Esophagus muscularis mucosa (tissue), 4 donors: ENCODE data around the gene CRISP1. TPM values are rescaled to one million over a fixed set of nuclear protein-coding genes. Genes with fewer than 3 reads are reported as not detected.
"Not testable (repeated sequence)": the region's sequence is repeated elsewhere in the genome, so short reads cannot be mapped to it uniquely, and the experiment has no call there.

ENCODE experiments used
- DNase-seq: peaks from one replicate; pipeline ENCODE4 v3.0.0-alpha.2; 2017; ENCODE audit errors: extremely low spot score
- H3K27ac ChIP-seq, 4 donors: fragments of 200-600 bp; sonication (generic); replicated peaks in 1 of 4; 1 replicate in 3 of 4; 2 replicates in 1 of 4; pipeline ENCODE4 v1.5.1; 2016 to 2019; ENCODE audit warnings: mild to moderate bottlenecking in 1 of 4
- H3K27me3 ChIP-seq, 4 donors: fragments of 200-600 bp; sonication (generic); one replicate each; pipeline versions ENCODE4 v1.5.1 to v1.6.0; 2016 to 2019
- H3K36me3 ChIP-seq, 4 donors: fragments of 200-600 bp; sonication (generic); one replicate each; pipeline ENCODE4 v1.5.1; 2016 to 2019
- H3K4me1 ChIP-seq, 4 donors: fragments of 200-600 bp; sonication (generic); one replicate each; pipeline ENCODE4 v1.5.1; 2016 to 2019
- H3K4me3 ChIP-seq, 4 donors: fragments of 200-600 bp; sonication (generic); 1 replicate in 2 of 4; 2 replicates in 2 of 4; pipeline ENCODE4 v1.5.1; 2016 to 2019; ENCODE audit warnings: mild to moderate bottlenecking in 4 of 4, moderate library complexity in 1 of 4
- H3K9me3 ChIP-seq, 4 donors: fragments of 200-600 bp; sonication (generic); 1 replicate in 3 of 4; 2 replicates in 1 of 4; pipeline ENCODE4 v1.5.1; 2016 to 2019
- EP300 ChIP-seq: sonication (generic); formaldehyde crosslinking; IDR thresholded peaks from one replicate; pipeline ENCODE4 v1.6.1; 2017; ENCODE audit warnings: antibody characterized with exemption
- POLR2A ChIP-seq: fragments of 450-650 bp; IDR thresholded peaks from one replicate; pipeline ENCODE4 v1.6.1; 2017; ENCODE audit warnings: antibody characterized with exemption, moderate library complexity, mild to moderate bottlenecking, low read depth
- POLR2AphosphoS5 ChIP-seq, 2 donors: sonication (generic); formaldehyde crosslinking; IDR thresholded peaks; one replicate each; pipeline ENCODE4 v1.6.1; 2017; ENCODE audit warnings: antibody characterized with exemption in 2 of 2
- WGBS: methylation state at CpG from one replicate; pipeline ENCODE4 v1.1.5; 2018; 5-methylcytosine and 5-hydroxymethylcytosine counted together
- intact Hi-C: fragments of 100-400 bp; cut with DNase I; formaldehyde crosslinking; loops from one replicate; pipeline ENCODE4 v1.15.1; 2023
- total RNA-seq, 4 donors: library from RNA; depleted of rRNA; stranded (reverse); fragments of >200 nt; gene quantifications; one replicate each; pipeline versions ENCODE4 v1.1.0 to v1.2.1, GENCODE V29; 2016
- TF ChIP-seq, protein P1 (sequence below), 3 experiments: fragments of 200-600 bp in 2 of 3; fragments of 450-650 bp in 1 of 3; sonication (generic) in 2 of 3; IDR thresholded peaks; one replicate each; pipeline ENCODE4 v1.5.1; 2017 to 2019; ENCODE audit warnings: antibody characterized with exemption in 3 of 3, mild to moderate bottlenecking in 2 of 3, moderate library complexity in 1 of 3

CRISP1 gene
- total RNA-seq, 4 donors from 2014 or later, result not detected

DNA sequence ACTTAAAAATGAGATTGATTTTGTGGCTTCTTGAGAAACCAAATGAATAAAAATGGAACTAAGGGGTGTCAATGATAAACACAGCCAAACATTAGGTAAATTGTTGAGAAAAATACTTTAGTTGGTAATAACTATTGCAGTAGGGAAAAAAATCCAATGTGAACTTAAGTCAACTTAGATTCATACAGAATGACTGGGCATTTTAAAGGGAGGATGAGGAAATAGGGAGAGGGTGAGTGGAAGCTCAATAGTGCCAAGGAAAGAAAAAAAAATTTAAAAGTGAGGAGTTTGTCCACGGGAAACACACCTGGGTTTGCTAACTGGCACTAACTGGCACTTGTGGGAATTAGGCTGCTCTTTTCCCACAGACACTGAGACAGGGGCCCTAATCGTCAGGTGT is 53.1 kb downstream of the CRISP1 start:
- H3K9me3 ChIP-seq, result peaks cover 0 to 17% (median 10%) of the 10 kb centered on the region in 4 donors
- no peak overlapping the region for H3K27ac ChIP-seq
- no peak for DNase-seq
- H3K4me3 ChIP-seq, result no peak overlapping the region
- 69% methylated on average over 2 of the region's 2 CpGs for WGBS
- H3K27me3 ChIP-seq, result no peaks in the 10 kb centered on the region
- H3K4me1 ChIP-seq, result no peaks in the 10 kb centered on the region
- H3K36me3 ChIP-seq, result no peaks in the 10 kb centered on the region
- TF ChIP-seq EP300 (no peak), POLR2A (no peak), POLR2AphosphoS5 (IDR thresholded peaks at IDR 0.05) (no peak)
- TF ChIP-seq, protein P1, sequence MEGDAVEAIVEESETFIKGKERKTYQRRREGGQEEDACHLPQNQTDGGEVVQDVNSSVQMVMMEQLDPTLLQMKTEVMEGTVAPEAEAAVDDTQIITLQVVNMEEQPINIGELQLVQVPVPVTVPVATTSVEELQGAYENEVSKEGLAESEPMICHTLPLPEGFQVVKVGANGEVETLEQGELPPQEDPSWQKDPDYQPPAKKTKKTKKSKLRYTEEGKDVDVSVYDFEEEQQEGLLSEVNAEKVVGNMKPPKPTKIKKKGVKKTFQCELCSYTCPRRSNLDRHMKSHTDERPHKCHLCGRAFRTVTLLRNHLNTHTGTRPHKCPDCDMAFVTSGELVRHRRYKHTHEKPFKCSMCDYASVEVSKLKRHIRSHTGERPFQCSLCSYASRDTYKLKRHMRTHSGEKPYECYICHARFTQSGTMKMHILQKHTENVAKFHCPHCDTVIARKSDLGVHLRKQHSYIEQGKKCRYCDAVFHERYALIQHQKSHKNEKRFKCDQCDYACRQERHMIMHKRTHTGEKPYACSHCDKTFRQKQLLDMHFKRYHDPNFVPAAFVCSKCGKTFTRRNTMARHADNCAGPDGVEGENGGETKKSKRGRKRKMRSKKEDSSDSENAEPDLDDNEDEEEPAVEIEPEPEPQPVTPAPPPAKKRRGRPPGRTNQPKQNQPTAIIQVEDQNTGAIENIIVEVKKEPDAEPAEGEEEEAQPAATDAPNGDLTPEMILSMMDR (IDR thresholded peaks at IDR 0.05), result no peak
- intact Hi-C loops, result no loop called here

GRCh38 chr6:49806145-49806544 is 60.2 kb downstream of the CRISP1 start:
- WGBS, result 96% methylated on average over 4 of the region's 4 CpGs
- H3K9me3 ChIP-seq, result peaks cover 0 to 16% (median 8%) of the 10 kb centered on the region in 4 donors
- intact Hi-C loops, result no loop called here

DNA sequence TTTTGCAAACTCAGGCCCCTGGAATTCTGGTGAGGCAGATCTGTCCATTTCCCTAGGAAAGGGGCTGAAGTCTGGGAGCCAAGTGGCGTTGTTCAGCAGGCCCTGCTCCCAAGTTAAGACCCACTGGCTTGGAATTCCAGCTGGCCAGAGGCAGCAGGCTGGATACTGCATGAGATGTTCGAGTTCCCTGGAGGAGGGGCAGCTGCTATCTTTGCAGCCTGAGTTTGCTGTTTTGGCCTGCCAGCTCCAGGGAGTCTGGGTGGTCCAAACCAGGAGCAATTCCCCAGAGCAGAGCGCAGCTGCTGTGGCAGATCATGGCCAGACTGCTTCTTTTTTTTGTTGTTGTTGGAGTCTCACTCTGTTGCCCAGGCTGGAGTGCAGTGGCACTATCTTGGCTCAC is 61.1 kb downstream of the CRISP1 start:
- H3K27me3 ChIP-seq, result no peaks in the 10 kb centered on the region
- H3K4me1 ChIP-seq, result no peaks in the 10 kb centered on the region
- TF ChIP-seq POLR2AphosphoS5 (IDR thresholded peaks at IDR 0.05) (no peak), POLR2A (no peak)
- H3K9me3 ChIP-seq, result peaks cover 0 to 10% (median 5%) of the 10 kb centered on the region in 4 donors
- H3K4me3 ChIP-seq, result no peak overlapping the region
- H3K36me3 ChIP-seq, result no peaks in the 10 kb centered on the region
- intact Hi-C loops, result no loop called here
- H3K27ac ChIP-seq, result no peak overlapping the region
- WGBS, result 75% methylated on average over 3 of the region's 3 CpGs
- no peak for DNase-seq

More at GRCh38 chr6:49806145-49806544, 60.2 kb downstream of the CRISP1 start:
- Histone ChIP-seq H3K4me3 (no peak overlapping the region), H3K27ac (no peak overlapping the region), H3K27me3 (no peaks in the 10 kb centered on the region), H3K4me1 (no peaks in the 10 kb centered on the region), H3K36me3 (no peaks in the 10 kb centered on the region)
- no peak for TF ChIP-seq POLR2A
- no peak for DNase-seq

- intact Hi-C loops, result no loop called here
- no peaks in the 10 kb centered on the region for H3K9me3 ChIP-seq
- TF ChIP-seq EP300 (no peak), POLR2AphosphoS5 (IDR thresholded peaks at IDR 0.05) (no peak), POLR2A (no peak)
- TF ChIP-seq, protein P1 (IDR thresholded peaks at IDR 0.05), result no peak
- H3K27me3 ChIP-seq, result no peaks in the 10 kb centered on the region
- no peak for DNase-seq
- H3K27ac ChIP-seq, result no peak overlapping the region
- WGBS, result 93% methylated on average over 8 of the region's 8 CpGs
- H3K4me3 ChIP-seq, result no peak overlapping the region
- H3K36me3 ChIP-seq, result no peaks in the 10 kb centered on the region
- H3K4me1 ChIP-seq, result no peaks in the 10 kb centered on the region
Measured at GRCh38 chr6:49801525-49801924, 64.8 kb downstream of the CRISP1 start.

DNA sequence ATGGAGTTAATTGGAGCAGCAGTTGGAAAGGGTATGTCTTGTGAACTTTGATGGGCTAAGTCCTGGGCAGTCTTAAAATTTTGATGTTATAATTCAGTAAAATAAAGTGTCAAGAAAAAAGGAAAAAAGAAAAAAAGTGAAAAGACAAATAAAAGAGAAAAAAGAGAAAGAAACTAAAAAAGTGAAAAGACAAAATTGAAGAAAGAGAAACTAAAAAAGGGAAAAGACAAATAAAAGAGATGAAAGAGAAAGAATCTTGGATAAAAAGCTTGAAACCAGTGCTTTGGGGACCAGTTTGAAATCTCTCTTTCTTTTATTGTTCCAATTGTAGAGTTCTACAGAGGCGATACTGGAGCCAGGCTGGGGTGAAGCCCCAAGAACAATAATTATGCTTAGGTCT is 67.2 kb downstream of the CRISP1 start:
- Histone ChIP-seq H3K27ac (no peak overlapping the region), H3K36me3 (no peaks in the 10 kb centered on the region), H3K4me3 (no peak overlapping the region), H3K27me3 (no peaks in the 10 kb centered on the region), H3K4me1 (no peaks in the 10 kb centered on the region), H3K9me3 (no peaks in the 10 kb centered on the region)
- TF ChIP-seq EP300 (no peak), POLR2AphosphoS5 (IDR thresholded peaks at IDR 0.05) (no peak), POLR2A (no peak)
- TF ChIP-seq, protein P1 (IDR thresholded peaks at IDR 0.05), result no peak
- no peak for DNase-seq
- WGBS, result 92% methylated on average over 1 of the region's 1 CpG
- intact Hi-C loops, result no loop called here

DNA sequence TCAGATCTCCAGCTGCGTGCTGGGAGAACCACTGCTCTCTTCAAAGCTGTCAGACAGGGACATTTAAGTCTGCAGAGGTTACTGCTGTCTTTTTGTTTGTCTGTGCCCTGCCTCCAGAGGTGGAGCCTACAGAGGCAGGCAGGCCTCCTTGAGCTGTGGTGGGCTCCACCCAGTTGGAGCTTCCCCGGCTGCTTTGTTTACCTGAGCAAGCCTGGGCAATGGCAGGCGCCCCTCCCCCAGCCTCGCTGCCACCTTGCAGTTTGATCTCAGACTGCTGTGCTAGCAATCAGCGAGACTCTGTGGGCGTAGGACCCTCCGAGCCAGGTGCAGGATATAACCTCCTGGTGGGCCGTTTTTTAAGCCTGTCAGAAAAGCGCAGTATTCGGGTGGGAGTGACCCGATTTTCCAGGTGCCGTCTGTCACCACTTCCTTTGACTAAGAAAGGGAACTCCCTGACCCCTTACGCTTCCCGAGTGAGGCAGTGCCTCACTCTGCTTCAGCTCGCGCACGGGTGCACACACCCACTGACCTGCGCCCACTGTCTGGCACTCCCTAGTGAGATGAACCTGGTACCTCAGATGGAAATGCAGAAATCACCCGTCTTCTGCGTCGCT is 69.4 kb downstream of the CRISP1 start:
- intact Hi-C loops, H3K4me3 ChIP-seq, H3K4me1 ChIP-seq, H3K27ac ChIP-seq, H3K36me3 ChIP-seq, DNase-seq, H3K27me3 ChIP-seq, H3K9me3 ChIP-seq: not testable (repeated sequence)
- WGBS, result 85% methylated on average over 15 of the region's 21 CpGs
